ENCODE data around the gene NFRKB. TPM values are rescaled to one million over a fixed set of nuclear protein-coding genes. Genes with fewer than 3 reads are reported as not detected.

NFRKB gene
- total and polyA plus RNA-seq, 2 of the 8 experiments (the other 6 are each of a cell fraction or from before 2014, with no cell fraction given): 17.0 to 31.0 TPM

- TF ChIP-seq RBBP5 (IDR thresholded peaks at IDR 0.05; ENCODE audit: borderline replicate concordance, low read depth, low read length): no peak
- TF ChIP-seq EP300 (IDR thresholded peaks at IDR 0.05; ENCODE audit: borderline replicate concordance in 1 of 2, low read depth in 2 of 2, low read length in 2 of 2): no peak
- no peak for TF ChIP-seq CTBP2 (IDR thresholded peaks at IDR 0.05; ENCODE audit: borderline replicate concordance, insufficient read depth, insufficient read length, low read length)
- TF ChIP-seq POU5F1 (IDR thresholded peaks at IDR 0.05; ENCODE audit: low read depth, low read length): no peak
These were observed 10.0 kb upstream of the NFRKB start (continued) for GRCh38 chr11:129905402-129905801.
